ENCODE results near the gene P2RX7.
"Not testable (repeated sequence)": the region's sequence is repeated elsewhere in the genome, so short reads cannot be mapped to it uniquely, and the experiment has no call there.

The P2RX7 gene

GRCh38 chr12:121170611-121171260 lies 38.1 kb downstream of the P2RX7 start:
- DNase-seq (ENCODE audit: low spot score) = no peak

DNA sequence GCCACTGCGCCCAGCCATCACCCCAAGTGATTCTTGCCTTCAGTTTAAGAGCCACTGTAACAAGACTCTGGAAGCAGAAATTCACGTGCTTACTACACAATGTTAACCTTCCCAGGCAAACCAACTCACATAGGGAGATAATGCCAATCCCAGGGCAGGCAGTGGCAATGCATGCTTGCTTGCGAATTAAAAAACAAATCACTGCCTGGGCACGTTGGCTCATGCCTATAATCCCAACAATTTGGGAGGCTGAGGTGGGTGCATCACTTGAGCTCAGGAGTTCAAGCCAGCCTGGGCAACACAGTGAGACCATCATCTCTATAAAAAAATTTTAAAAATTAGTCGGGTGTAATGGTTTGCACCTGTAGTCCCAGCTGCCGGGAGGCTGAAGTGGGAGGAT lies 39.5 kb downstream of the P2RX7 start:
- no peak for DNase-seq (ENCODE audit: low spot score)

DNA sequence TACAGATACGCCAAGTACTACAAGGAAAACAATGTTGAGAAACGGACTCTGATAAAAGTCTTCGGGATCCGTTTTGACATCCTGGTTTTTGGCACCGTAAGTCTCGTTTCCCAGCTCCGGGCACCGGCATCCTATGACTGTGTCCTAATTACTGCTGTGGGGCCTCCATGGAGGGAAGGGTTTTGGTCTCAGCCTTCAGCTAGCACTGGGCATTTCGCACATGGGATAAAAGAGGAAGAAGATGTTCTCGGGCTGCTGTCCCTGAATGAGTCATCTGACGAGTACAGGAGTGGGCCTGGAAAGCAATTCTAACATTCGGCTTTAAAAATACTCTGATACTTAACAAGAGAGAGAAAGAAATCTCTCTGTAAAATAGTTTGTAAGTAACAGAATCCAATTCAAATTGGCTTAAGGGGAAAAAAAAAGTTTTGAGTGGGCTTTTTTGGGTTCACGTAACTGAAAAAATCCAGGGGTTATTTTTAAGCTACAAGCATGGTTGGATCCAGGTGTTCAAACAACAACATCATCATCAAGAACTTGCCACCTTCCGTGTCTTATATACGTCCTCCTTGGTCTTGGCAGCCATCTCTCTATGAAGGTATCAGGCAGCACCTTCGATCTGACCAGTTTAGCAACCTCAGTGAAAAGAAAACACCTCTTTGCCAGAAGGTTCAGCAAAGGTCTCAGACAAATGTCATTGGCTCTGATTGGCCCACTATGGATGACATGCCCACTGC lies 42.9 kb downstream of the P2RX7 start:
- DNase-seq (ENCODE audit: low spot score) = no peak

GRCh38 chr12:121176826-121177529 lies 44.3 kb downstream of the P2RX7 start:
- no peak for DNase-seq (ENCODE audit: low spot score)

GRCh38 chr12:121181181-121181580 lies 48.5 kb downstream of the P2RX7 start:
- DNase-seq (ENCODE audit: low spot score) = no peak

DNA sequence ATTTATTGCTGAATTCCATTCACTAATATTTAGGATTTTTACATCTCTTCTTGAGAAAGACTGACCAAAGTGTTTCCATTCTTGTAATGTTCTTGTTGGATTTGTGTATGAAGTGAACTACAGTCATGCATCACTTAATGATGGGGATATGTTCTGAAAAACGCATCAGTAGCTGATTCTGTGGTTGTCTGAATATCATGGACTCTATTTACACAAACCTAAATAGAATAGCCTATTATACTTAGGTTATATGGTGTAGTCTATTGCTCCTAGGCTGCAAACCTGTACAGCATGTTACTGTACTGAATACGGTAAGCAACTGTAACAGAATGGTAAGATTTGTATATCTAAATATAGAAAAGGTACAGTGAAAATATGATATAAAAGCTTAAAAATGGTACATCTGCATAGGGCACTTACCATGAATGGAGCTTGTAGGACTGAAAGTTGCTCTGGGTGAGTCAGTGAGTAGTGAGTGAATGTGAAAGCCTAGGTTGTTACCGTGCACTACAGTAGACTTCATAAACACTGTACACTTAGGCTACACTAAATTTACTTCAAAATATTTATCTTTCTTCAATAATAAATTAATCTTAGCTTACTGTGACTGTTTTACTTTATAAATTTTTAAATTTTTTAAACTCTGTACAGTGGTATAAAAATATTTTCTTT lies 49.7 kb downstream of the P2RX7 start:
- DNase-seq (ENCODE audit: low spot score) = no peak

DNA sequence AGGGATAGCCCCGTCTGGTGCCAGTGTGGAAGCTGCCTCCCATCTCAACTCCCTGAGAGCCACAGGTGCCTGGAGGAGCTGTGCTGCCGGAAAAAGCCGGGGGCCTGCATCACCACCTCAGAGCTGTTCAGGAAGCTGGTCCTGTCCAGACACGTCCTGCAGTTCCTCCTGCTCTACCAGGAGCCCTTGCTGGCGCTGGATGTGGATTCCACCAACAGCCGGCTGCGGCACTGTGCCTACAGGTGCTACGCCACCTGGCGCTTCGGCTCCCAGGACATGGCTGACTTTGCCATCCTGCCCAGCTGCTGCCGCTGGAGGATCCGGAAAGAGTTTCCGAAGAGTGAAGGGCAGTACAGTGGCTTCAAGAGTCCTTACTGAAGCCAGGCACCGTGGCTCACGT lies 51.7 kb downstream of the P2RX7 start:
- DNase-seq (ENCODE audit: low spot score) = no peak

GRCh38 chr12:121184984-121185889 lies 52.6 kb downstream of the P2RX7 start:
- DNase-seq (ENCODE audit: low spot score) = no peak

DNA sequence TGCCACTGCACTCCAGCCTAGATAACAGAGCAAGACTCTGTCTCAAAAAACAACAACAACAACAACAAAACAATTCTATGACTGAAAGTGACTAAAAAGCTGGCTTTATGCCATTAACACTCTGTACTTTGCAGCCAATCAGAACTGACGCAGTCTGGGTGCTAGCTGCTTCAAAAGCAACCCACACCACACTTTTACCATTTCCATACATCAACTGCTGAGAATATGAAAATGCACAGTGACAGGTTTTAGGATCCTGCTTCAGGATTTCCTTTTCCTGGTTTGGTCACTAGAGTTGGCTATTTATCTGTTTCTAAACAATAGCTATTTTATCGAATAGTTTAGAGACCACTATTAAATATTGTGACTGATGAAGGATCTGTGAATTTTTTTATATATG lies 54.1 kb downstream of the P2RX7 start:
- no peak for DNase-seq (ENCODE audit: low spot score)

- no peak for DNase-seq (ENCODE audit: low spot score)
Measured at GRCh38 chr12:121187501-121187900, 54.8 kb downstream of the P2RX7 start.

DNA sequence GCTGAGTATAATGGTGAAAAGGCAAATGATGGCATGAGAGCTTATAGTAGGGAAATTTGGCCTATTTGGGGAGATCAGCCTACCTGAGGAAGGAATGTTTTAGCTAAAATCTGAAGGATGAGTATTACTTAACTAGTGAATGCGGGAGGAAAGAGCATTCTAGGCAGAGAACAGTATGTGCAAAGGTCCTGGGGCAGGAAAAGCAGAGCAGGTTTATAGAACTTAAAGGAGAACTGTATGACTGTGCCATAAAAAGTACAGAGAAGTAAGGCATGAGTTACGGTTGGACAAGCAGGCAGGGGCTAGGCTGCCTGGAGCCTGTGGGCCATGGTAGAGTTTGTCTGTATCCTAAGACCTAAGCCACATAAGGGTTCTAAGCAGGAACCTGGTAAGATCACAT lies 55.6 kb downstream of the P2RX7 start:
- no peak for DNase-seq (ENCODE audit: low spot score)

GRCh38 chr12:121189131-121189530 lies 56.5 kb downstream of the P2RX7 start:
- DNase-seq (ENCODE audit: low spot score) = no peak

DNA sequence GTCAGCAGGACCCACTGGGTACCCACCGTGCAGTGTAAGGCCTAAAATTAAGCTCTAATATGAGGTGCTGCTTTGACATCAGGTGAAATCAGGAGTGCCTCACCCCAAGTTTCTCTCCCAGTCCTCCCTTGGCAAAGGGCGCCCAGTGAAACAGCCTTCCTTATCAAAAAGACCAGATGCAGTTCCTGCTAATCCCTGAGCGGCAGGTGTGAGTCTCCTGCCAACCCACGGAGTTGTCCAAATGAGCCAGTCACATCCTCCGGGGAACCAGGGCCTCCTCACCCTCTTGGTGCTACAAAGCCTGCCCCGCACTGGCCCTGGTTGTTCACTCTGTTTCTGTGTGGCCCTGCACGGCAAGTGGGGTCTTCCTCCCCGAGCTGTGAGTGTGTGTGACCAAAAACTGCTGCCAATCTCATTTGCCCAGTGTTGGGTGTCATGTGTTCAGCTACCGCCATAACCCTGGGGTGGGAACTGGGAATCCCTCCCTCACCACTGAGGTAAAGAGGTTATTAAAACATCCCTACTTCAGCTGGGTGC lies 57.0 kb downstream of the P2RX7 start:
- no peak for DNase-seq (ENCODE audit: low spot score)

- DNase-seq (ENCODE audit: low spot score) = no peak
Measured at GRCh38 chr12:121190523-121191031, 57.9 kb downstream of the P2RX7 start.

- DNase-seq (ENCODE audit: low spot score) = no peak
Measured at GRCh38 chr12:121191151-121191550, 58.5 kb downstream of the P2RX7 start.

GRCh38 chr12:121196902-121197301 lies 64.2 kb downstream of the P2RX7 start:
- DNase-seq (ENCODE audit: low spot score) = no peak

GRCh38 chr12:121198949-121199348 lies 66.3 kb downstream of the P2RX7 start:
- no peak for DNase-seq (ENCODE audit: low spot score)

GRCh38 chr12:121201140-121201539 lies 68.5 kb downstream of the P2RX7 start:
- not testable (repeated sequence) for DNase-seq (ENCODE audit: low spot score)

DNA sequence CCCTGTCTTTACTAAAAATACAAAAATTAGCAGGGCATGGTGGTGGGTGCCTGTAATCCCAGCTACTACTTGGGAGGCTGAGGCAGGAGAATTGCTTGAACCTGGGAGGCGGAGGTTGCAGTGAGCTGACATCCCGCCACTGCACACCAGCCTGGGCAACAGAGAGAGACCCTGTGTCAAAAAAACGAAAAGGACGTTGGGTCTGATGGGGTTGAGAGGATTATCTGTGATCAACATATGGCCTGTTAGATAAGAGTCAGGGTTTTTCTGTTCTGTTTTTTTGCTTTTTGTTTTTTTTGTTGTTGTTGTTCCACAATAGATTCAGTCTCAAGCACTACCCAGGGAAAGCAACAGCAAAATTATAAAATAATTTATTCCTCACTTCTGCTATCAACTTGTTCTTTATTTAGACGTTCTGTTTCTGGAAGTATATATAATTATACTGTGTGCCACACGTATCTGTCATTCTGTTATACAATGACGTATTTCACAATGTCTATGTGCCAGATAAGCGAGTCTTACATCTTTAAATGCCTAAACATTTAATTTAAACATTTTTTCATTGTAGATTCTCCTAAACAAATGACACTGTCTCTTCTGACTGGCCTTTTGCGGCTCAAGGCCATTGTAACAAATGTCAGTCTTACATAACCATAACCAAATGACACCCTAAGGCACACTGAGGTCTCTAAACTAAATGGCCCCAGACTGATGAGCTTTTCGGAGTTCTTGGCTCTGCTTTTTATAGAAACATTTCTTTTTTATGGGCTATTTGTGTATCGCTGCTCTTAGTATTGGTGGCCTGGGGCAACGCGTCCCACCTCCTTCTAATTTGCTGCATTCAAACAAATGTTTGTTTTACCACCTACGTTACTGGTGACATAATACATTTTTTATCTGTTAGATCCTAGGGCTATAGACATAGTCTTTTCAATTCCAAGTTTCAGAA lies 70.0 kb downstream of the P2RX7 start:
- DNase-seq (ENCODE audit: low spot score) = no peak

DNA sequence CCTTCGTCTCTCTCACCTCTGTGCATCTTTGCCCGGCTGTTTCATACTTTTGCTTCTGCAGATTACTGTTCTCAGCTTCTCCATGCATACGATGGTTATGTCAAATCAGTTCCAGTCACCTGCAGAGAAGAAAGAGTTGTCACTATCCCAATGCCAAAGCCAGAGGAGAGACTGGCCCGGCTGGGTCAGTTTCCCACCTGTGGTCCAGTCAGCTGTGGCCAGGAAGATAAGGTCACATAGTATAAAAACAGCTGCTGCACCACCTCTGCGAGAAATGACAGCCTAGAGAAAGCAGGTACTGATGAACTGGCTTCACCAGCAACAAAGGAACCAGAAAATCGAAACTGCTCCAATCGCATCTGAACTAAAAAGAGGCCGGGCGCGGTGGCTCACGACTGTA lies 70.8 kb downstream of the P2RX7 start:
- DNase-seq (ENCODE audit: low spot score) = no peak
